Neural progenitor cell (in vitro differentiated cells): ENCODE data around the gene AK1. TPM values are rescaled to one million over a fixed set of nuclear protein-coding genes. Genes with fewer than 3 reads are reported as not detected.

ENCODE experiments used
- DNase-seq: peaks from one replicate; pipeline ENCODE4 v3.0.0-alpha.2; 2016; ENCODE audit warnings: low spot score
- H2AFZ ChIP-seq: fragments of 200-600 bp; sonication (generic); replicated peaks from 2 replicates; pipeline ENCODE4 v1.6.1; 2016; ENCODE audit warnings: antibody characterized with exemption
- H3F3A ChIP-seq: fragments of 200-600 bp; sonication (generic); 2 replicates; pipeline ENCODE4 v1.6.1; 2016; ENCODE audit warnings: antibody characterized with exemption, low read depth
- H3K27ac ChIP-seq: fragments of 200-600 bp; sonication (generic); 2 replicates; pipeline ENCODE4 v1.5.1; 2016; ENCODE audit warnings: mild to moderate bottlenecking
- H3K27me3 ChIP-seq: fragments of 200-600 bp; sonication (generic); 2 replicates; pipeline ENCODE4 v1.6.1; 2016; ENCODE audit warnings: mild to moderate bottlenecking, moderate library complexity
- H3K36me3 ChIP-seq: fragments of 200-600 bp; sonication (generic); 2 replicates; pipeline ENCODE4 v1.5.1; 2016
- H3K4me1 ChIP-seq: fragments of 200-600 bp; sonication (generic); 2 replicates; pipeline ENCODE4 v1.6.1; 2016; ENCODE audit warnings: mixed run types
- H3K4me2 ChIP-seq: fragments of 200-600 bp; sonication (generic); 2 replicates; pipeline ENCODE4 v1.6.1; 2016
- H3K4me3 ChIP-seq: fragments of 200-600 bp; sonication (generic); 2 replicates; pipeline ENCODE4 v1.5.1; 2016
- H3K79me2 ChIP-seq: fragments of 200-600 bp; sonication (generic); 2 replicates; pipeline ENCODE4 v1.6.1; 2016; ENCODE audit warnings: low read depth
- H3K9ac ChIP-seq: fragments of 200-600 bp; sonication (generic); 2 replicates; pipeline ENCODE4 v1.6.1; 2016
- H3K9me3 ChIP-seq: fragments of 200-600 bp; sonication (generic); 2 replicates; pipeline ENCODE4 v1.5.1; 2016; ENCODE audit warnings: low read depth
- H4K20me1 ChIP-seq: fragments of 200-600 bp; sonication (generic); 2 replicates; pipeline ENCODE4 v1.6.1; 2016; ENCODE audit warnings: low read depth
- H3K27ac Mint-ChIP-seq: 3 replicates; pipeline ENCODE4 v1.8.0; 2021; ENCODE audit warnings: mixed read lengths
- H3K27me3 Mint-ChIP-seq: 2 replicates; pipeline ENCODE4 v1.8.0; 2022; ENCODE audit warnings: low read depth, mild to moderate bottlenecking, inconsistent platforms, moderate library complexity, mixed read lengths; ENCODE audit not compliant: insufficient read depth
- H3K36me3 Mint-ChIP-seq: 3 replicates; pipeline ENCODE4 v1.8.0; 2021; ENCODE audit warnings: mixed read lengths
- H3K4me1 Mint-ChIP-seq: 3 replicates; pipeline ENCODE4 v1.8.0; 2021; ENCODE audit warnings: mixed read lengths
- H3K4me3 Mint-ChIP-seq: 3 replicates; pipeline ENCODE4 v1.8.0; 2021; ENCODE audit warnings: mild to moderate bottlenecking, moderate library complexity, mixed read lengths
- H3K9me3 Mint-ChIP-seq: 3 replicates; pipeline ENCODE4 v1.8.0; 2020; ENCODE audit warnings: mixed read lengths
- CTCF ChIP-seq: fragments of 200-600 bp; sonication (generic); IDR thresholded peaks from 2 replicates; pipeline ENCODE4 v1.5.1; 2017; ENCODE audit warnings: antibody characterized with exemption, mild to moderate bottlenecking
- EZH2 ChIP-seq: fragments of 200-600 bp; sonication (generic); IDR thresholded peaks from 2 replicates; pipeline ENCODE4 v1.6.1; 2017; ENCODE audit warnings: antibody characterized with exemption, mild to moderate bottlenecking, moderate library complexity
- EZH2phosphoT487 ChIP-seq: fragments of 200-600 bp; sonication (generic); IDR thresholded peaks from 2 replicates; pipeline ENCODE4 v1.6.1; 2017; ENCODE audit warnings: antibody characterized with exemption
- total RNA-seq: library from RNA; depleted of rRNA; stranded (reverse); fragments of >200 nt; gene quantifications from 2 replicates; pipeline ENCODE4 v1.2.3, GENCODE V29; 2015; ENCODE audit warnings: low replicate concordance

AK1 gene
- total RNA-seq, 1 donor from 2014 or later, result 25.6 TPM

- Histone ChIP-seq H3K36me3 (no peaks in the 10 kb centered on the region), H4K20me1 (no peaks in the 10 kb centered on the region), H3K9me3 (no peaks in the 10 kb centered on the region), H3K4me1 (peaks cover 19% of the 10 kb centered on the region), H3K9ac (no peak overlapping the region), H3K79me2 (no peaks in the 10 kb centered on the region), H3K4me3 (no peak overlapping the region), H3K4me2 (no peak overlapping the region), H3F3A (peaks cover 12% of the 10 kb centered on the region), H2AFZ (no peak overlapping the region), H3K27me3 (no peaks in the 10 kb centered on the region), H3K27ac (no peak overlapping the region)
- Mint-ChIP-seq H3K27me3 (peaks cover 13% of the 10 kb centered on the region), H3K4me1 (peaks cover 59% of the 10 kb centered on the region), H3K27ac (peak overlapping the region; percentile 57), H3K4me3 (peak overlapping the region; percentile 15), H3K9me3 (no peaks in the 10 kb centered on the region), H3K36me3 (no peaks in the 10 kb centered on the region)
- TF ChIP-seq CTCF (no peak), EZH2 (no peak), EZH2phosphoT487 (no peak)
- DNase-seq, result no peak
These were observed 3.6 kb downstream of the AK1 start for GRCh38 chr9:127873886-127874285.

- Mint-ChIP-seq H3K4me1 (peaks cover 53% of the 10 kb centered on the region), H3K27me3 (peaks cover 8% of the 10 kb centered on the region), H3K4me3 (peak overlapping the region; percentile 63), H3K36me3 (no peaks in the 10 kb centered on the region), H3K27ac (peak overlapping the region; percentile 97), H3K9me3 (no peaks in the 10 kb centered on the region)
- Histone ChIP-seq H3K4me1 (peaks cover 14% of the 10 kb centered on the region), H4K20me1 (no peaks in the 10 kb centered on the region), H3K4me3 (no peak overlapping the region), H3K27me3 (no peaks in the 10 kb centered on the region), H3K36me3 (no peaks in the 10 kb centered on the region), H2AFZ (no peak overlapping the region), H3K9ac (no peak overlapping the region), H3K27ac (no peak overlapping the region), H3K79me2 (no peaks in the 10 kb centered on the region), H3F3A (peaks cover 6% of the 10 kb centered on the region), H3K4me2 (no peak overlapping the region), H3K9me3 (no peaks in the 10 kb centered on the region)
- TF ChIP-seq CTCF (no peak), EZH2 (no peak), EZH2phosphoT487 (no peak)
- DNase-seq, result peak; percentile 48
These were observed 4.2 kb downstream of the AK1 start for GRCh38 chr9:127873223-127873691.

GRCh38 chr9:127872369-127873222 lies 4.9 kb downstream of the AK1 start:
- H3K4me1 Mint-ChIP-seq, result peaks cover 49% of the 10 kb centered on the region
- Histone ChIP-seq H2AFZ (no peak overlapping the region), H3K27me3 (no peaks in the 10 kb centered on the region), H4K20me1 (no peaks in the 10 kb centered on the region), H3F3A (no peaks in the 10 kb centered on the region), H3K36me3 (no peaks in the 10 kb centered on the region), H3K27ac (no peak overlapping the region), H3K79me2 (no peaks in the 10 kb centered on the region), H3K9ac (no peak overlapping the region), H3K4me3 (no peak overlapping the region), H3K9me3 (no peaks in the 10 kb centered on the region), H3K4me2 (no peak overlapping the region), H3K4me1 (peaks cover 8% of the 10 kb centered on the region)
- H3K36me3 Mint-ChIP-seq, result no peaks in the 10 kb centered on the region
- DNase-seq, result no peak
- H3K9me3 Mint-ChIP-seq, result no peaks in the 10 kb centered on the region
- peaks cover 8% of the 10 kb centered on the region for H3K27me3 Mint-ChIP-seq
- TF ChIP-seq EZH2, result no peak
- TF ChIP-seq EZH2phosphoT487, result no peak
- TF ChIP-seq CTCF, result no peak
- peak overlapping the region; percentile 63 for H3K4me3 Mint-ChIP-seq
- H3K27ac Mint-ChIP-seq, result peak overlapping the region; percentile 97
